Hematopoietic multipotent progenitor cell treated with erythropoietin and hydrocortisone succinate and interleukin-3 and kit ligand, for 17 days (in vitro differentiated cells): ENCODE measurements around the gene STRIP1.
"Not testable (repeated sequence)": the region's sequence is repeated elsewhere in the genome, so short reads cannot be mapped to it uniquely, and the experiment has no call there.

Source experiments
- DNase-seq: peaks from one replicate; pipeline ENCODE4 v3.0.0-alpha.2; 2015; ENCODE audit warnings: low spot score

The STRIP1 gene

GRCh38 chr1:110007046-110007830 is 27.2 kb upstream of the STRIP1 start:
- no peak for DNase-seq

- DNase-seq, result no peak
Measured at GRCh38 chr1:110008971-110009565, 25.4 kb upstream of the STRIP1 start.

DNA sequence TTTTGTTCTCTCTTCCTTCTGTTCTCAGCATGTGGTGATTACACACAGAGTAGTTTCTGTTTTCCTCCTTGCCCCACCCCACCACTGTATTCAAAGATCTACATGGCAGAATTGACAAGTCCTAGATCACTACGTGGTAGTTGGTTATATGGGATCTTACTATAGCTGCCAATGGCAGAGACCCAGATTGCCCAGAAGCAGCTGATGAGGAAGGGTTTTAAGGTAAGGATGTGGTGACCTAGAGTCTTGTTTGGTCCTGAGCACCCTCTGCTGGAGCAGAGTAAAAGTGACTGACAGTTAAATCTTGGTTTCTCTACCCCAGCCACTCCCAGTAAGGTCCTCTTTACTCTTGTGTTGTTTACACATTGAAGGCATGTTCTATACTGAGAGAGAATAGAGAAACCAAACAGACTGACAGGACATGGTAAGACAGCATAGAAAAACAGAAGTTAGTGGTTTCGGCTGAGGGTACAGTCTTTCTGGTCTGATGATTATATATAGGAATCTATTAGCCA is 22.8 kb upstream of the STRIP1 start:
- peak; percentile 53 for DNase-seq

DNA sequence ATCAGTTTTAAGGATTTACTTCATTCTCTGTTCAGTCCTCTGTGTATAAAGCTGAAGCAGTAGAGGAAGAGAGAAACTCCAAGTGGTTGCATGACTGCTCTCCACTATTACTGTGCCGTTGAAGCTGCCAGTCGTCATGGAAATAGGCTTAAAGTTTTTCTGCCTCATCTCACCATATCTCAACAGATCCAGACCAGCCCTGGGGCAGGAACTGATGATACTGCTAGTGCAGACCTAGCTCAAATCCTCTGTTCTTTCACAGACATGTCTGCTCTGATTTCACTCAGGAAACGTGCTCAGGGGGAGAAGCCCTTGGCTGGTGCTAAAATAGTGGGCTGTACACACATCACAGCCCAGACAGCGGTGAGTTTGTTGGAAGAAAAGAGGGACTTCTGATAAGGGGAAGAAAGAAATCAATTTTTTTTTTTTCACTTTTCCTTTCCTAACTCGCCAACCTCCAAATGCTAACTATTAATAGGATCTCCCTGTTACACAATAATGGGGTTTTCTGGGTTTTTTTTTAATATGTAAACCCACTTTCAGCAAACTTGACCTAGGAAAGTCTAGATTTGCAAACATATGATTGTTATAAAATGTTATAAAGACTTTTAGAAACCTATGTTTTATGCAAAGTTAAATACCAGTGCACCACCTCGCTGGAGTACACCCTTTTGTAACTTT is 22.2 kb upstream of the STRIP1 start:
- DNase-seq, result no peak

- no peak for DNase-seq
Measured at GRCh38 chr1:110017792-110018191, 16.6 kb upstream of the STRIP1 start.

GRCh38 chr1:110018396-110018795 is 16.0 kb upstream of the STRIP1 start:
- no peak for DNase-seq

- no peak for DNase-seq
Measured at GRCh38 chr1:110019770-110020169, 14.7 kb upstream of the STRIP1 start.

- DNase-seq, result no peak
Measured at GRCh38 chr1:110021285-110021684, 13.1 kb upstream of the STRIP1 start.

DNA sequence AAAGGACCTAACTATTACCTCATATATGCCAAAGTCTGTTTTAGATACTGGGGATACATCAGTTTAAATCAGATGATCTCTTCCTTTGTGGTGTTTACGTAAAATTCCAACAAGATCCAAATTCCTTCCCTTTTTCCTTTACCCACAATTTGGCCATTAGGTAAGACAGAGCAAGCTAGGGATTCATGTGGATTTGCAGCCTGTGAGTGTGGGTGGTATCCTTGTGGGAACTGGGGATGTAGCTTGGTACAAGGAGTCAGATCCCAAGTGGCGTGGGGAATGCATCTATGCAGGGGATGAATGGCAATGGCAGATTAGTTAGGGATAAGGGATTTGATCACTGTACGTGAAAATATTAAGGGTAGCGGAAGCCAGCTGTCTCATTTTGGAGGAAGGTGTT is 9.8 kb upstream of the STRIP1 start:
- no peak for DNase-seq

DNA sequence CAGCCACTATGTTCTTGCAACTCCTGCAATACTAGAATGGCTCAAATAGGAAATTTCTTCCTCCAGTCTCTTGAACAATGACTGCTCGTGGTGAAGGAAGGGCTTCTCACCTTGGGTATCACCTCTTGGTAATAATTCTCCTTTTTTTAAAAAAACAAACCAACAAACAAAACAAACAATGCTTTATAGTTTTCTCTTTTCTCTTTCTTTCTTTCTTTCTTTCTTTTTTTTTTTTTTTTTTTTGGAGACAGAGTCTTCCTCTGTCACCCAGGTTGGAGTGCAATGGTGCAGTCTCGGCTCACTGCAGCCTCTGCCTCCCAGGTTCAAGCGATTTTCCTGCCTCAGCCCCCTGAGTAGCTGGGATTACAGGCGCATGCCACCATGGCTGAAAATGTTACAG is 3.7 kb upstream of the STRIP1 start:
- DNase-seq, result not testable (repeated sequence)

GRCh38 chr1:110032327-110032726 is 2.1 kb upstream of the STRIP1 start:
- DNase-seq, result no peak

DNA sequence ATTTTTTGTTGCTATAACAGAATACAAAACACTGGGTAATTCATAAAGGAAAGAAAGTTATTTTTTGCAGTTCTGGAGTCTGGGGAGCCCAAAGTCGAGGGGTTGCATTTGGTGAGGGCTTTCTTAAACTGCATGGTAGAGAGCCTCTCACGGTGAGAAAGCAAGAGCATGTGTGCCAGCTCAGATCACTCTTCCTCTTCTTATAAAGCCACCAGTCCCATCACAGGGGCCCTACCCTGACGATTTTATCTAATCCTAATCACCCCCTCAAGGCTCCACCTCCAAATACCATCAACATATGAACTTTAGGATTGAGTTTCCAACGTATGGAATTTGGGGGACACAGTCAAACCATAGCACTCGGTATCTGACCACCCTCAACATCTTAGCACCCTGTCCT is 1.0 kb upstream of the STRIP1 start:
- DNase-seq, result no peak

- no peak for DNase-seq
Measured at GRCh38 chr1:110034040-110034450, 379 bp upstream of the STRIP1 start.

DNA sequence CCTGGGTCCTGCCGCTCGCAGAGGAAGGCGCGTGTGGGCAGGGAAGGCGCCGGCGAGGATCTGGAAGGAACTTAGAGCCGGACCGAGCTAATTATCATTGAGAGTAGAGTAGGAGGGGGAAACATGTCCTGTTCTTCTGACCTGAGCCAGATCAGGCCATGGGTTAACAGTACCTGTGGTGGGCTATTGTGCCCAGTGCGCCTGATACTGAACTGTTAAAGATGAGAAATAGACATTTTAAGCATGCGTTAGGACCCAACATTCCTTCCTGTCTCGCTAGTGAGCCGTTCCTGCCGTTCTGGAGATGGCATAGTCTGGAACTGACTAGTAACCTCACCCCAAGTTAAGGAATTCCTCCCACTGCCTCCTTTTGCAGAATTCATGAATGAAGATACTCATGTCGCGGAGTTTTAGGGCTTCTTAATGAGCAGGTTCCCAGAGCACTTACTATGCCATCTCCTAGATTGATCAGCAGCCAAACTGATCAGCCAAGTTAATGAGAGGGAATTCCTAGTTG is 870 bp downstream of the STRIP1 start:
- DNase-seq, result peak; percentile 16

GRCh38 chr1:110038271-110038670 is 3.8 kb downstream of the STRIP1 start:
- DNase-seq, result no peak

DNA sequence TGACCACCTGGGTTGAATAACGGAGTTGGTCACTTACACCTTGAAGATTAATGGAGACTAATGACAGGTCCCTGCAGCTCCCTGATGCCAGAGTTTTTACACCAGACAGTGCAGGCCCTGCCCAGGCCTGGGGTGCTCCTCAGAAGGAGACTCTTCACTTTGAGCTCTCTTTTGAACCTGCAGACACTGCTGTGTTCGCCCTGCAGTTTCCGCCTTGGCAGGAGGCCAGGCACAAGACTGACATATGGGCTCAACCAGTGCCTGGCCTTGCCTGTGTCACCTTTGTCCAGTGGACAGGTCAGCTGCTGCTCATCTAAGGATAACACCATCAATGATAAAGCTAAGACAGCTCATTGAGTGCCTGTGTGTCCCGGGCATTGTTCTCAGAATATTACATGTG is 5.2 kb downstream of the STRIP1 start:
- no peak for DNase-seq

DNA sequence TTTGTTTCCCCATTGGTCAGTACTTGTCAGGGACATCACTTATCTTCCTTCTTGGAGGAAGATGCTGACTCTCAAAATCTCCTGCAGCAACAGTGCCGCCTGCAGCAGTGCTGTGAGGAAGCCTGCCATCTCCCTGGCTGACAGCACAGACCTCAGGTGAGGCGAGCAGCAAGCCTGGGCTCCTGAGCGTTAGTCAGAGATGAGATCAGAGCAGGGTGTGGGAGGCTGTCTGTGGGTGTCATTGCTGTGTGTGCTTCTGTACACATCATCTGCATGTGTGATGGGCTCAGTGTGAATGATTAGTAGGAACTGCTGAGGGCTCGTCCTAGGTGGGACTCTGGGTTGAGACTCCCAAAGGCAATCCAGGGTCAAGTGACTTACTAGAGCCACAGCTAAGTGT is 6.1 kb downstream of the STRIP1 start:
- no peak for DNase-seq

DNA sequence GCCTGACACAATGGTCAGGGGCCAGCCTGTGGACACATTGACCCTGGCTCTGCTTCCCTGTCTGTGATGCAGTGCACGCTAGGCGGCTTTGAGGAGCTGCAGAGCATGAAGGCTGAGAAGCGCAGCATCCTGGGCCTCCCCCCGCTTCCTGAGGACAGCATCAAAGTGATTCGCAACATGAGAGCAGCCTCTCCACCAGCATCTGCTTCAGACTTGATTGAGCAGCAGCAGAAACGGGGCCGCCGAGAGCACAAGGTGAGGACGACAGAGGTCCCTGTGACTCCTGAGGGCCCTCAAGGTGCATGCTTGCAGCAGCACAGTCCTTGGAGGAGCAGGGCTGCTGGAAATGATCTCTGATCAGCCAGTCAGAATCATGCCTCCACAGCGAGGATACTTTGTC is 8.6 kb downstream of the STRIP1 start:
- no peak for DNase-seq

- DNase-seq, result no peak
Measured at GRCh38 chr1:110047463-110047862, 13.0 kb downstream of the STRIP1 start.

- DNase-seq, result no peak
Measured at GRCh38 chr1:110048240-110048639, 13.8 kb downstream of the STRIP1 start.

- no peak for DNase-seq
Measured at GRCh38 chr1:110048923-110049601, 14.6 kb downstream of the STRIP1 start.
